Activated B cell treated with CpG ODN at 0.5 μM for 24 hours (primary cell): ENCODE results near the gene ZNF709. TPM values are rescaled to one million over a fixed set of nuclear protein-coding genes. Genes with fewer than 3 reads are reported as not detected.
"Not testable (repeated sequence)": the region's sequence is repeated elsewhere in the genome, so short reads cannot be mapped to it uniquely, and the experiment has no call there.

Experiments
- ATAC-seq: fragments of 200-7000 bp; cut with Tn5 transposase; one replicate; pipeline ENCODE4 v1.10.0; 2021; ENCODE audit warnings: low read depth, mild to moderate bottlenecking, moderate library complexity
- CTCF ChIA-PET: fragments of 350-600 bp; sonication (Branson Sonifier 250); formaldehyde crosslinking; loops from one replicate; lab custom pipeline; 2021; ENCODE audit warnings: antibody characterized with exemption; lab: Charles Lee
- POLR2A ChIA-PET: fragments of 350-600 bp; sonication (Branson Sonifier 250); formaldehyde crosslinking; loops from one replicate; lab custom pipeline; 2021; ENCODE audit warnings: antibody characterized with exemption; lab: Charles Lee
- DNase-seq: peaks from one replicate; pipeline ENCODE4 v3.0.0; 2022
- H3K27ac Mint-ChIP-seq: one replicate; pipeline ENCODE4 v1.8.0; 2020; ENCODE audit warnings: mixed read lengths
- H3K27me3 Mint-ChIP-seq: one replicate; pipeline ENCODE4 v1.8.0; 2021; ENCODE audit warnings: mixed read lengths
- H3K36me3 Mint-ChIP-seq: one replicate; pipeline ENCODE4 v1.8.0; 2021; ENCODE audit warnings: low read depth, mixed read lengths
- H3K4me1 Mint-ChIP-seq: one replicate; pipeline ENCODE4 v1.8.0; 2021; ENCODE audit warnings: mixed read lengths
- H3K4me3 Mint-ChIP-seq: one replicate; pipeline ENCODE4 v1.8.0; 2020; ENCODE audit warnings: mild to moderate bottlenecking, mixed read lengths
- H3K9me3 Mint-ChIP-seq: one replicate; pipeline ENCODE4 v1.8.0; 2020; ENCODE audit warnings: mixed read lengths
- CTCF ChIP-seq: fragments of 200-600 bp; IDR thresholded peaks from one replicate; pipeline ENCODE4 v1.8.0; 2022; ENCODE audit warnings: antibody characterized with exemption, mild to moderate bottlenecking
- intact Hi-C: fragments of 100-400 bp; cut with micrococcal nuclease; formaldehyde crosslinking; loops from one replicate; pipeline ENCODE4 v1.15.1; 2024
- total RNA-seq: library from RNA; stranded (reverse); gene quantifications from 2 replicates; pipeline ENCODE4 v1.2.3, GENCODE V29; 2022

Gene ZNF709
- total RNA-seq, 1 donor from 2014 or later = 6.4 TPM

- intact Hi-C loops = loop anchor here (5.0 kb wide), 1 partner anchor 170 kb away; the partner anchor contains the start of genes MAN2B1 and WDR83
- ATAC-seq = no peak
- H3K9me3 Mint-ChIP-seq = no peaks in the 10 kb centered on the region
These were observed 12.4 kb upstream of the ZNF709 start for GRCh38 chr19:12497032-12497431.

GRCh38 chr19:12496480-12496879, 11.9 kb upstream of the ZNF709 start:
- Mint-ChIP-seq H3K27me3 (no peaks in the 10 kb centered on the region), H3K9me3 (no peaks in the 10 kb centered on the region), H3K4me3 (peak overlapping the region; percentile 90), H3K4me1 (peaks cover 13% of the 10 kb centered on the region), H3K36me3 (no peaks in the 10 kb centered on the region), H3K27ac (no peak overlapping the region)
- DNase-seq = no peak
- no peak for TF ChIP-seq CTCF
- ATAC-seq = no peak
- ChIA-PET CTCF (interaction anchor here (0.8 to 1.6 kb wide), 2 partner anchors 149 to 532 kb away, joined by 3 to 4 read pairs; partner anchors contain the start of gene ZNF763), POLR2A (interaction anchor here (0.6 to 2.9 kb wide), 4 partner anchors 9 to 1122 kb away, joined by 3 to 15 read pairs (median 6); partner anchors contain the start of genes SWSAP1, ZNF442 and ZNF563)
- intact Hi-C loops = loop anchor here (5.0 kb wide), 1 partner anchor 171 kb away; the partner anchor contains the start of genes MAN2B1 and WDR83

More at GRCh38 chr19:12497032-12497431, 12.4 kb upstream of the ZNF709 start:
- ChIA-PET CTCF (interaction anchor here (0.8 kb wide), 1 partner anchor 532 kb away, joined by 3 read pairs; the partner anchor contains the start of gene ZNF763), POLR2A (interaction anchor here (1.1 to 2.9 kb wide), 2 partner anchors 164 to 1123 kb away, joined by 3 to 8 read pairs; partner anchors contain the start of genes SWSAP1 and ZNF563)
- Mint-ChIP-seq H3K4me3 (no peak overlapping the region), H3K4me1 (peaks cover 13% of the 10 kb centered on the region), H3K27me3 (no peaks in the 10 kb centered on the region), H3K27ac (no peak overlapping the region), H3K36me3 (no peaks in the 10 kb centered on the region)
- no peak for DNase-seq
- no peak for TF ChIP-seq CTCF

- Mint-ChIP-seq H3K36me3 (no peaks in the 10 kb centered on the region), H3K27me3 (no peaks in the 10 kb centered on the region), H3K4me3 (peak overlapping the region; percentile 90), H3K9me3 (no peaks in the 10 kb centered on the region), H3K4me1 (peaks cover 13% of the 10 kb centered on the region), H3K27ac (peak overlapping the region; percentile 82)
- ATAC-seq (peak; percentile 99), DNase-seq (peak; percentile 82)
- intact Hi-C loops = loop anchor here (1.0 to 5.0 kb wide), 5 partner anchors 11 to 172 kb away; partner anchors contain the start of genes MAN2B1, WDR83, ZNF443 and ZNF564
- CTCF ChIA-PET = interaction anchor here (0.7 to 1.6 kb wide), 5 partner anchors 11 to 697 kb away, joined by 3 to 5 read pairs (median 3); partner anchors contain the start of genes ZNF442, ZNF491 and ZNF709
- no peak for TF ChIP-seq CTCF
- POLR2A ChIA-PET = interaction anchor here (0.5 to 3.0 kb wide), 18 partner anchors 8 to 1166 kb away, joined by 3 to 37 read pairs (median 4); partner anchors contain the start of genes FBXW9, ZNF136, ZNF44 and ZNF442
These were observed 10.6 kb upstream of the ZNF709 start for GRCh38 chr19:12495002-12495802.

GRCh38 chr19:12494260-12494860, 9.7 kb upstream of the ZNF709 start:
- H3K27ac Mint-ChIP-seq = no peak overlapping the region
- no peak for TF ChIP-seq CTCF
- intact Hi-C loops = loop anchor here (2.0 kb wide), 1 partner anchor 54 kb away; the partner anchor contains the start of gene ZNF443
- peak overlapping the region; percentile 90 for H3K4me3 Mint-ChIP-seq
- ChIA-PET POLR2A (interaction anchor here (0.5 to 3.0 kb wide), 12 partner anchors 8 to 1165 kb away, joined by 3 to 37 read pairs (median 6); partner anchors contain the start of genes ZNF136, ZNF44, ZNF442 and ZNF443), CTCF (interaction anchor here (0.7 to 1.6 kb wide), 2 partner anchors 10 to 697 kb away, joined by 3 to 5 read pairs; partner anchors contain the start of genes ZNF491 and ZNF709)
- peaks cover 13% of the 10 kb centered on the region for H3K4me1 Mint-ChIP-seq
- no peak for ATAC-seq
- H3K36me3 Mint-ChIP-seq = no peaks in the 10 kb centered on the region
- no peaks in the 10 kb centered on the region for H3K9me3 Mint-ChIP-seq
- H3K27me3 Mint-ChIP-seq = no peaks in the 10 kb centered on the region
- no peak for DNase-seq

GRCh38 chr19:12486265-12486783, 1.7 kb upstream of the ZNF709 start:
- DNase-seq, H3K9me3 Mint-ChIP-seq, CTCF ChIA-PET, ATAC-seq, H3K4me3 Mint-ChIP-seq, H3K27me3 Mint-ChIP-seq, H3K36me3 Mint-ChIP-seq, H3K27ac Mint-ChIP-seq: not testable (repeated sequence)
- H3K4me1 Mint-ChIP-seq = peaks cover 35% of the 10 kb centered on the region
- POLR2A ChIA-PET = interaction anchor here (0.6 to 0.7 kb wide), 4 partner anchors 9 to 396 kb away, joined by 3 to 5 read pairs (median 4); no protein-coding TSS in a partner anchor
- intact Hi-C loops = loop anchor here (10.0 kb wide), 1 partner anchor 192 kb away; the partner anchor contains the start of gene ZNF44
